EL (cell line): ENCODE data around the gene PYGO2.

ENCODE experiments used
- DNase-seq: peaks from one replicate; pipeline ENCODE4 v3.0.0-alpha.2; 2016

The PYGO2 gene

GRCh38 chr1:154961207-154962155, at the start of gene PYGO2:
Gene PYGO2, minus strand, starts transcription at chr1:154961782. Its CDS starts 206 bp downstream, at chr1:154961576.
- peak; percentile 81 for DNase-seq

- DNase-seq: no peak
These were observed 49.4 kb upstream of the PYGO2 start for GRCh38 chr1:155011004-155011416.

GRCh38 chr1:155010211-155010918, 48.8 kb upstream of the PYGO2 start:
- DNase-seq: no peak

GRCh38 chr1:155009742-155010141, 48.2 kb upstream of the PYGO2 start:
- DNase-seq: no peak

GRCh38 chr1:155009221-155009711, 47.7 kb upstream of the PYGO2 start:
- DNase-seq: no peak

- DNase-seq: no peak
These were observed 46.7 kb upstream of the PYGO2 start for GRCh38 chr1:155008015-155008941.

GRCh38 chr1:155007251-155007828, 45.8 kb upstream of the PYGO2 start:
- DNase-seq: no peak

GRCh38 chr1:155006601-155007101, 45.1 kb upstream of the PYGO2 start:
- DNase-seq: peak; percentile 31

GRCh38 chr1:155005076-155006011, 43.8 kb upstream of the PYGO2 start:
- peak; percentile 19 for DNase-seq

GRCh38 chr1:155004352-155005075, 42.9 kb upstream of the PYGO2 start:
- no peak for DNase-seq

- DNase-seq: peak; percentile 77
These were observed 42.3 kb upstream of the PYGO2 start for GRCh38 chr1:155003766-155004351.

- peak; percentile 34 for DNase-seq
These were observed 41.7 kb upstream of the PYGO2 start for GRCh38 chr1:155003227-155003765.

GRCh38 chr1:155002464-155003226, 41.1 kb upstream of the PYGO2 start, which contains the start of gene ZBTB7B:
Gene ZBTB7B, plus strand, starts transcription at chr1:155002802. Its CDS starts 11,859 bp downstream, at chr1:155014661.
- peak; percentile 51 for DNase-seq

- peak; percentile 99 for DNase-seq
These were observed 40.3 kb upstream of the PYGO2 start for GRCh38 chr1:155001675-155002463.

- no peak for DNase-seq
These were observed 39.8 kb upstream of the PYGO2 start for GRCh38 chr1:155001425-155001674.

GRCh38 chr1:155000726-155001424, 39.3 kb upstream of the PYGO2 start:
- peak; percentile 85 for DNase-seq

- DNase-seq: no peak
These were observed 38.8 kb upstream of the PYGO2 start for GRCh38 chr1:155000411-155000725.
